Prostate gland (tissue), 2 donors: ENCODE data around the gene TEX2.

Source experiments
- CTCF ChIP-seq, 4 experiments: fragments of 200-600 bp in 2 of 4; fragments of 450-650 bp in 2 of 4; sonication (generic) in 2 of 4; IDR thresholded peaks; 1 replicate in 3 of 4; 2 replicates in 1 of 4; pipeline ENCODE4 v1.5.1; 2016 to 2019; ENCODE audit warnings: antibody characterized with exemption in 4 of 4, mild to moderate bottlenecking in 2 of 4, moderate library complexity in 2 of 4
- POLR2A ChIP-seq: fragments of 450-650 bp; IDR thresholded peaks from one replicate; pipeline ENCODE4 v1.6.1; 2016; ENCODE audit warnings: antibody characterized with exemption, mild to moderate bottlenecking
- POLR2AphosphoS5 ChIP-seq: sonication (generic); formaldehyde crosslinking; IDR thresholded peaks from one replicate; pipeline ENCODE4 v1.6.1; 2017; ENCODE audit warnings: antibody characterized with exemption

- TF ChIP-seq CTCF (IDR thresholded peaks at IDR 0.05), result peak in 2 of 4 experiments; percentile 29 to 36
- no peak for TF ChIP-seq POLR2A
- TF ChIP-seq POLR2AphosphoS5, result no peak
Observed at GRCh38 chr17:64148699-64149098, 114.4 kb downstream of the TEX2 start.
